ENCODE data around the gene CPED1.

DNA sequence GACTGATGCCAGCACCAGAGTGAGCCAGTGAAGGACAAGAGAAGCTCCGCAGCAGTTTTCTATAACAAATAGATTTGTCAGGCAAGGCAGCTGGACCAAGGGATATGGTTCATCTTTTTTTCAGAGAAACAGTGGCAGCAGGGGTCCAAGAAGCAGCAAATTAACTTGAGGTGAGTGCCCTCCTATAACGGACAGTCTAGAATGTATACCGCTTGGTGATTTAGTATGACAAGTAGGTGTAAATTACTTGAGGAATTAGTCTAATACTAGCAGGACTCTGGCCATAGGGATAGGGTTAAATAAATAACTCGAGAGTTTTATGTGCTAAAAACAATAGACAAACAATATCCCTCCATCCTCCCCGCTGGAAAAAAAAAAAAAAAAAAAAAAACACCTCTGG, 187.3 kb downstream of the CPED1 start:
- no peak for TF ChIP-seq CTCF (IDR thresholded peaks at IDR 0.05)
- no peak for TF ChIP-seq POLR2A (IDR thresholded peaks at IDR 0.05)
